ENCODE measurements around the gene RAPGEF1.
A peak's percentile ranks its signal among the peaks of the same experiment; 100 is the strongest.

RAPGEF1 gene

GRCh38 chr9:131628459-131629225, 111.2 kb downstream of the RAPGEF1 start:
- no peak for DNase-seq (ENCODE audit: low read depth, low spot score)
- no peak for TF ChIP-seq CTCF (IDR thresholded peaks at IDR 0.05; ENCODE audit: low read depth, low read length)
- in situ Hi-C loops (cut with HindIII; ENCODE audit: low sequenced_read_pairs), result no loop called here
- H3K4me3 ChIP-seq (ENCODE audit: low read depth, low read length), result no peak overlapping the region

- no peak for TF ChIP-seq CTCF (IDR thresholded peaks at IDR 0.05; ENCODE audit: low read depth, low read length)
- in situ Hi-C loops (cut with HindIII; ENCODE audit: low sequenced_read_pairs), result no loop called here
These were observed 112.0 kb downstream of the RAPGEF1 start for GRCh38 chr9:131627648-131628458.

GRCh38 chr9:131627326-131627647, 112.6 kb downstream of the RAPGEF1 start:
- TF ChIP-seq CTCF (IDR thresholded peaks at IDR 0.05; ENCODE audit: low read depth, low read length), result no peak
- H3K4me3 ChIP-seq (ENCODE audit: low read depth, low read length), result no peak overlapping the region
- in situ Hi-C loops (cut with HindIII; ENCODE audit: low sequenced_read_pairs), result no loop called here
- no peak for DNase-seq (ENCODE audit: low read depth, low spot score)

More at GRCh38 chr9:131627648-131628458, 112.0 kb downstream of the RAPGEF1 start:
- DNase-seq (ENCODE audit: low read depth, low spot score), result peak; percentile 82
- no peak overlapping the region for H3K4me3 ChIP-seq (ENCODE audit: low read depth, low read length)

GRCh38 chr9:131625790-131626670, 113.8 kb downstream of the RAPGEF1 start:
- peak; percentile 9 for DNase-seq (ENCODE audit: low read depth, low spot score)
- TF ChIP-seq CTCF (IDR thresholded peaks at IDR 0.05; ENCODE audit: low read depth, low read length), result no peak
- H3K4me3 ChIP-seq (ENCODE audit: low read depth, low read length), result no peak overlapping the region
- in situ Hi-C loops (cut with HindIII; ENCODE audit: low sequenced_read_pairs), result no loop called here

GRCh38 chr9:131625508-131625787, 114.4 kb downstream of the RAPGEF1 start:
- DNase-seq (ENCODE audit: low read depth, low spot score), result no peak
- TF ChIP-seq CTCF (IDR thresholded peaks at IDR 0.05; ENCODE audit: low read depth, low read length), result no peak
- in situ Hi-C loops (cut with HindIII; ENCODE audit: low sequenced_read_pairs), result no loop called here
- no peak overlapping the region for H3K4me3 ChIP-seq (ENCODE audit: low read depth, low read length)
